H1 (cell line): ENCODE data around the gene CEBPA. TPM values are rescaled to one million over a fixed set of nuclear protein-coding genes. Genes with fewer than 3 reads are reported as not detected.

ENCODE experiments used
- CTCF ChIA-PET: fragments of 300-600 bp; sonication (Branson Sonifier 250); formaldehyde crosslinking; loops from one replicate; lab custom pipeline; 2021; ENCODE audit not compliant: partially characterized antibody; lab: Charles Lee
- POLR2A ChIA-PET: fragments of 300-600 bp; sonication (Branson Sonifier 250); formaldehyde crosslinking; loops from one replicate; lab custom pipeline; 2021; ENCODE audit warnings: inconsistent platforms; ENCODE audit not compliant: partially characterized antibody; lab: Charles Lee
- DNase-seq, 2 experiments: peaks; one replicate each; pipeline versions ENCODE4 v3.0.0 to v3.0.0-alpha.2; 2010 to 2022; ENCODE audit warnings: low spot score in 2 of 2, low read depth in 1 of 2, mixed read lengths in 1 of 2
- FAIRE-seq: peaks from 2 replicates; lab custom pipeline; 2011; peaks lifted over from hg19 to GRCh38; lab: Jason Lieb, UNC
- H2AFZ ChIP-seq: 2 replicates; pipeline ENCODE4 v1.8.1; 2012; ENCODE audit warnings: low read length, inconsistent platforms
- H2AK5ac ChIP-seq: 2 replicates; pipeline ENCODE4 v1.6.1; 2013; ENCODE audit warnings: low read depth, low read length
- H2BK120ac ChIP-seq: replicated peaks from 2 replicates; pipeline ENCODE3; 2013; ENCODE audit warnings: low read depth, low read length, inconsistent platforms
- H2BK12ac ChIP-seq: 2 replicates; pipeline ENCODE4 v1.6.1; 2013; ENCODE audit warnings: low read depth, low read length
- H2BK15ac ChIP-seq: 2 replicates; pipeline ENCODE4 v1.6.1; 2013; ENCODE audit warnings: low read length
- H2BK20ac ChIP-seq: 2 replicates; pipeline ENCODE4 v1.6.1; 2013; ENCODE audit warnings: low read length
- H2BK5ac ChIP-seq: 2 replicates; pipeline ENCODE4 v1.6.1; 2013; ENCODE audit warnings: low read depth, low read length
- H3K14ac ChIP-seq: 2 replicates; pipeline ENCODE4 v1.6.1; 2013; ENCODE audit warnings: inconsistent platforms; ENCODE audit not compliant: insufficient read length
- H3K18ac ChIP-seq: 2 replicates; pipeline ENCODE4 v1.6.1; 2013; ENCODE audit warnings: low read length; ENCODE audit errors: extremely low read depth
- H3K23ac ChIP-seq: 2 replicates; pipeline ENCODE4 v1.6.1; 2013; ENCODE audit warnings: inconsistent platforms; ENCODE audit not compliant: insufficient read length
- H3K23me2 ChIP-seq: 2 replicates; pipeline ENCODE4 v1.6.1; 2013; ENCODE audit warnings: low read depth, low read length
- H3K27ac ChIP-seq: 2 replicates; pipeline ENCODE4 v1.6.1; 2011; ENCODE audit warnings: low read depth, low read length, inconsistent platforms
- H3K27me3 ChIP-seq, 4 experiments: replicated peaks in 1 of 4; 1 replicate in 1 of 4; 2 replicates in 3 of 4; pipeline versions ENCODE4 v1.6.1 to v1.8.1; 2011 to 2013; ENCODE audit warnings: low read length in 3 of 4, mild to moderate bottlenecking in 3 of 4, inconsistent platforms in 2 of 4, mixed read lengths in 2 of 4, moderate library complexity in 1 of 4; ENCODE audit not compliant: control insufficient read depth in 3 of 4, insufficient read depth in 3 of 4; ENCODE audit errors: extremely low read depth in 1 of 4
- H3K36me3 ChIP-seq, 4 experiments: 2 replicates each; pipeline versions ENCODE4 v1.6.1 to v1.8.1; 2011 to 2013; ENCODE audit warnings: mild to moderate bottlenecking in 4 of 4, low read length in 3 of 4, moderate library complexity in 2 of 4, control low read depth in 1 of 4, inconsistent platforms in 1 of 4; ENCODE audit not compliant: insufficient read depth in 4 of 4, control insufficient read depth in 2 of 4
- H3K4ac ChIP-seq: replicated peaks from 2 replicates; pipeline ENCODE3; 2013; ENCODE audit warnings: low read length, low read depth, mixed read lengths, inconsistent platforms; ENCODE audit not compliant: insufficient read length
- H3K4me1 ChIP-seq, 4 experiments: replicated peaks in 1 of 4; 1 replicate in 1 of 4; 2 replicates in 3 of 4; pipeline versions ENCODE4 v1.6.1 to v1.8.1; 2011 to 2013; ENCODE audit warnings: low read length in 3 of 4, inconsistent platforms in 2 of 4, mixed read lengths in 1 of 4; ENCODE audit not compliant: insufficient read depth in 4 of 4, control insufficient read depth in 3 of 4
- H3K4me2 ChIP-seq, 2 experiments: 2 replicates each; pipeline versions ENCODE4 v1.6.1 to v1.8.1; 2011 to 2013; ENCODE audit warnings: low read depth in 2 of 2, low read length in 2 of 2, control low read depth in 1 of 2, inconsistent platforms in 1 of 2, mild to moderate bottlenecking in 1 of 2; ENCODE audit not compliant: insufficient read depth in 1 of 2
- H3K4me3 ChIP-seq, 4 experiments: fragments of 200-600, 300-600 bp in 1 of 4; sonication (generic), shearing (Covaris generic), sonication (Bioruptor Twin) in 1 of 4; 2 replicates each; pipeline versions ENCODE4 v1.5.1 to v1.8.1; 2011 to 2016; ENCODE audit warnings: low read length in 4 of 4, low read depth in 3 of 4, control low read depth in 2 of 4, inconsistent platforms in 2 of 4, mild to moderate bottlenecking in 2 of 4, mixed read lengths in 1 of 4, moderate library complexity in 1 of 4; ENCODE audit not compliant: insufficient read depth in 2 of 4; ENCODE audit errors: extremely low read depth in 1 of 4
- H3K56ac ChIP-seq: replicated peaks from 2 replicates; pipeline ENCODE3; 2013; ENCODE audit warnings: low read depth, mild to moderate bottlenecking, mixed read lengths, low read length, inconsistent platforms; ENCODE audit not compliant: insufficient read length
- H3K79me1 ChIP-seq: 2 replicates; pipeline ENCODE4 v1.6.1; 2013; ENCODE audit warnings: low read depth, low read length, control low read depth
- H3K79me2 ChIP-seq, 2 experiments: 2 replicates each; pipeline versions ENCODE4 v1.6.1 to v1.8.1; 2012 to 2013; ENCODE audit warnings: low read length in 2 of 2, mild to moderate bottlenecking in 2 of 2, inconsistent platforms in 1 of 2; ENCODE audit not compliant: insufficient read depth in 2 of 2, control insufficient read depth in 1 of 2
- H3K9ac ChIP-seq, 4 experiments: replicated peaks in 1 of 4; 1 replicate in 1 of 4; 2 replicates in 3 of 4; pipeline versions ENCODE4 v1.6.1 to v1.8.1; 2011 to 2013; ENCODE audit warnings: low read depth in 3 of 4, low read length in 3 of 4, control low read depth in 2 of 4, mild to moderate bottlenecking in 2 of 4, moderate library complexity in 2 of 4, inconsistent platforms in 1 of 4; ENCODE audit errors: extremely low read depth in 1 of 4
- H3K9me3 ChIP-seq, 2 experiments: 2 replicates each; pipeline versions ENCODE4 v1.6.1 to v1.8.1; 2012 to 2013; ENCODE audit warnings: mild to moderate bottlenecking in 2 of 2, moderate library complexity in 2 of 2, control low read depth in 1 of 2, inconsistent platforms in 1 of 2, low read depth in 1 of 2, low read length in 1 of 2, mixed read lengths in 1 of 2; ENCODE audit not compliant: insufficient read depth in 2 of 2
- H4K20me1 ChIP-seq, 2 experiments: replicated peaks in 1 of 2; 2 replicates each; pipeline versions ENCODE3 to v1.8.1; 2011 to 2013; ENCODE audit warnings: inconsistent platforms in 2 of 2, low read length in 2 of 2, mild to moderate bottlenecking in 1 of 2; ENCODE audit not compliant: insufficient read depth in 2 of 2, control insufficient read depth in 1 of 2
- H4K5ac ChIP-seq: 2 replicates; pipeline ENCODE4 v1.6.1; 2013; ENCODE audit warnings: low read length, low read depth, mixed read lengths, inconsistent platforms; ENCODE audit not compliant: insufficient read length
- H4K8ac ChIP-seq: 2 replicates; pipeline ENCODE4 v1.8.0; 2013; ENCODE audit warnings: mild to moderate bottlenecking, moderate library complexity, low read length, inconsistent platforms; ENCODE audit not compliant: insufficient read depth; ENCODE audit errors: extremely low read depth
- H4K91ac ChIP-seq: replicated peaks from 2 replicates; pipeline ENCODE3; 2013; ENCODE audit warnings: low read length, mixed read lengths, inconsistent platforms; ENCODE audit not compliant: insufficient read length
- HDAC2 ChIP-seq, 2 experiments: fragments of 300-600 bp in 1 of 2; sonication (generic) in 1 of 2; IDR thresholded peaks; 2 replicates each; pipeline ENCODE4 v1.6.1; 2011 to 2012; ENCODE audit warnings: low read depth in 2 of 2, low read length in 2 of 2, mild to moderate bottlenecking in 2 of 2, moderate library complexity in 2 of 2, borderline replicate concordance in 1 of 2, inconsistent platforms in 1 of 2
- MAX ChIP-seq: IDR thresholded peaks from 2 replicates; pipeline ENCODE4 v1.6.1; 2012; ENCODE audit warnings: inconsistent platforms
- RBBP5 ChIP-seq: IDR thresholded peaks from 2 replicates; pipeline ENCODE4 v1.7.1; 2012; ENCODE audit warnings: low read depth, mild to moderate bottlenecking, inconsistent platforms, low read length, moderate library complexity, borderline replicate concordance
- RXRA ChIP-seq: IDR thresholded peaks from 2 replicates; pipeline ENCODE4 v1.6.1; 2011; ENCODE audit warnings: low read depth, mild to moderate bottlenecking, low read length, moderate library complexity; ENCODE audit not compliant: insufficient read depth
- SIRT6 ChIP-seq: IDR thresholded peaks from one replicate; pipeline ENCODE4 v1.7.1; 2012; ENCODE audit warnings: low read length, inconsistent platforms
- SP1 ChIP-seq: IDR thresholded peaks from 2 replicates; pipeline ENCODE4 v1.6.1; 2011; ENCODE audit warnings: low read depth, low read length
- WGBS, 2 experiments: shearing (Covaris generic) in 1 of 2; methylation state at CpG; one replicate each; pipeline versions ENCODE4 v1.1.6 to v1.1.7; 2013 to 2015; ENCODE audit warnings: low lambda C conversion rate in 2 of 2, mixed read lengths in 2 of 2, inconsistent platforms in 1 of 2, low coverage in 1 of 2, missing lambda C conversion rate in 1 of 2; ENCODE audit not compliant: insufficient replicate concordance in 2 of 2, insufficient coverage in 1 of 2, insufficient read length in 1 of 2; ENCODE audit errors: extremely low coverage in 1 of 2, missing lambda C conversion rate in 1 of 2; 5-methylcytosine and 5-hydroxymethylcytosine counted together
- polyA plus RNA-seq, 7 experiments: library from polyadenylated mRNA; depleted of rRNA in 3 of 7; stranded (reverse) in 5 of 7; unstranded in 2 of 7; fragments of >200 nt in 5 of 7; fragments of 200-250 nt in 2 of 7; gene quantifications; 1 replicate in 5 of 7; 2 replicates in 1 of 7; 4 replicates in 1 of 7; pipeline versions ENCODE4 v1.2.1 to v1.2.3, GENCODE V29; 2011 to 2013; ENCODE audit warnings: missing spikeins in 2 of 7, mixed read lengths in 2 of 7
- total RNA-seq: library from RNA; stranded (reverse); fragmentation: NEBNext Ultra II Directional; extraction: Animal tissue kit (Norgen Biotek cat#: 25700); gene quantifications from 2 replicates; pipeline ENCODE4 v1.2.1, GENCODE V29; 2021

CEBPA gene
- total and polyA plus RNA-seq, 2 of the 8 experiments (the other 6 are each of a cell fraction or from before 2014, with no cell fraction given): 2.0 to 2.7 TPM

- Histone ChIP-seq H3K23ac (no peak overlapping the region), H3K9me3 (no peaks in the 10 kb centered on the region), H3K23me2 (no peaks in the 10 kb centered on the region; the same call in 1 of the 2 replicates), H3K36me3 (no peaks in the 10 kb centered on the region), H2BK20ac (no peak overlapping the region), H2BK5ac (no peak overlapping the region), H2AK5ac (no peak overlapping the region), H3K14ac (no peak overlapping the region), H3K79me1 (no peaks in the 10 kb centered on the region), H4K5ac (no peak overlapping the region), H2BK15ac (no peak overlapping the region), H3K27ac (no peak overlapping the region), H2BK12ac (no peak overlapping the region), H3K79me2 (no peaks in the 10 kb centered on the region), H3K4me2 (no peak overlapping the region), H4K20me1 (no peaks in the 10 kb centered on the region), H3K27me3 (no peaks in the 10 kb centered on the region), H2BK120ac (no peak overlapping the region), H3K4me3 (no peak overlapping the region), H4K8ac (no peak overlapping the region), H3K4ac (no peak overlapping the region), H3K9ac (no peak overlapping the region), H3K18ac (no peak overlapping the region), H2AFZ (no peak overlapping the region), H3K4me1 (peaks cover 0 to 24% (median 10%) of the 10 kb centered on the region in 4 experiments; a peak in 6 of 7 replicates), H4K91ac (no peak overlapping the region), H3K56ac (no peak overlapping the region)
- no peak for FAIRE-seq
- TF ChIP-seq MAX (no peak), SIRT6 (no peak), RBBP5 (no peak), RXRA (no peak), SP1 (no peak), HDAC2 (IDR thresholded peaks at IDR 0.05; ENCODE audit: borderline replicate concordance in 1 of 2, low read depth in 2 of 2, low read length in 2 of 2) (no peak)
- 88% methylated on average over 12 of the region's 12 CpGs; no CpG with 5 or more reads in 1 of the 2 experiments for WGBS, 2 experiments
- ChIA-PET CTCF (interaction anchor here (1.1 to 2.4 kb wide), 7 partner anchors 10 to 138 kb away, joined by 3 to 7 read pairs (median 5); no protein-coding TSS in a partner anchor), POLR2A (interaction anchor here (0.9 to 1.7 kb wide), 4 partner anchors 23 to 96 kb away, joined by 3 to 7 read pairs (median 4); partner anchors contain the start of genes CEBPA and CEBPG)
- no peak for DNase-seq
Observed at GRCh38 chr19:33277434-33277833, 24.9 kb downstream of the CEBPA start.
